Measurements from ENCODE around the gene SLC39A12.
A peak's percentile ranks its signal among the peaks of the same experiment; 100 is the strongest.
"Not testable (repeated sequence)": the region's sequence is repeated elsewhere in the genome, so short reads cannot be mapped to it uniquely, and the experiment has no call there.

The SLC39A12 gene

GRCh38 chr10:17943033-17943745 is 8.5 kb upstream of the SLC39A12 start:
- DNase-seq (ENCODE audit: low read depth), result no peak
- no peak overlapping the region for H3K4me3 ChIP-seq (ENCODE audit: low read length)
- TF ChIP-seq CTCF (conservative IDR thresholded peaks at IDR 0.05; ENCODE audit: low read length), result no peak

GRCh38 chr10:17950269-17950668 is 1.4 kb upstream of the SLC39A12 start:
- H3K4me3 ChIP-seq (ENCODE audit: low read length); DNase-seq (ENCODE audit: low read depth): not testable (repeated sequence)

GRCh38 chr10:17950726-17951125 is 992 bp upstream of the SLC39A12 start:
- no peak overlapping the region for H3K4me3 ChIP-seq (ENCODE audit: low read length)
- DNase-seq (ENCODE audit: low read depth), result no peak
- no peak for TF ChIP-seq CTCF (conservative IDR thresholded peaks at IDR 0.05; ENCODE audit: low read length)

- H3K4me3 ChIP-seq (ENCODE audit: low read length); DNase-seq (ENCODE audit: low read depth): not testable (repeated sequence)
Observed at GRCh38 chr10:17954372-17954771, 2.7 kb downstream of the SLC39A12 start.

- no peak for TF ChIP-seq CTCF (conservative IDR thresholded peaks at IDR 0.05; ENCODE audit: low read length)
- DNase-seq (ENCODE audit: low read depth), result peak; percentile 28
Observed at GRCh38 chr10:17954861-17955260, 3.1 kb downstream of the SLC39A12 start.

GRCh38 chr10:17958049-17958448 is 6.3 kb downstream of the SLC39A12 start:
- DNase-seq (ENCODE audit: low read depth), result no peak
- TF ChIP-seq CTCF (conservative IDR thresholded peaks at IDR 0.05; ENCODE audit: low read length), result no peak
- H3K4me3 ChIP-seq (ENCODE audit: low read length), result no peak overlapping the region

More at GRCh38 chr10:17954861-17955260, 3.1 kb downstream of the SLC39A12 start:
- H3K4me3 ChIP-seq (ENCODE audit: low read length), result no peak overlapping the region

- H3K4me3 ChIP-seq (ENCODE audit: low read length), result no peak overlapping the region
- no peak for TF ChIP-seq CTCF (conservative IDR thresholded peaks at IDR 0.05; ENCODE audit: low read length)
- DNase-seq (ENCODE audit: low read depth), result no peak
Observed at GRCh38 chr10:17959870-17960269, 8.2 kb downstream of the SLC39A12 start.

GRCh38 chr10:17961551-17962422 is 10.1 kb downstream of the SLC39A12 start:
- no peak overlapping the region for H3K4me3 ChIP-seq (ENCODE audit: low read length)
- peak; percentile 37 for DNase-seq (ENCODE audit: low read depth)
- no peak for TF ChIP-seq CTCF (conservative IDR thresholded peaks at IDR 0.05; ENCODE audit: low read length)
